Hepatocyte (in vitro differentiated cells): ENCODE results near the gene UBR7. TPM values are rescaled to one million over a fixed set of nuclear protein-coding genes. Genes with fewer than 3 reads are reported as not detected.

Source experiments
- DNase-seq: peaks from one replicate; pipeline ENCODE4 v3.0.0-alpha.2; 2016; ENCODE audit warnings: low spot score
- H2AFZ ChIP-seq: fragments of 200-600 bp; sonication (generic); 2 replicates; pipeline ENCODE4 v1.6.0; 2016; ENCODE audit warnings: antibody characterized with exemption, mild to moderate bottlenecking
- H3K27ac ChIP-seq: fragments of 200-600 bp; sonication (generic); 2 replicates; pipeline ENCODE4 v1.5.1; 2016; ENCODE audit warnings: mild to moderate bottlenecking
- H3K27me3 ChIP-seq: fragments of 200-600 bp; sonication (generic); 2 replicates; pipeline ENCODE4 v1.6.1; 2016
- H3K36me3 ChIP-seq: fragments of 200-600 bp; sonication (generic); replicated peaks from 2 replicates; pipeline ENCODE4 v1.5.1; 2016; ENCODE audit warnings: low read depth; ENCODE audit not compliant: insufficient read depth
- H3K4me1 ChIP-seq: fragments of 200-600 bp; sonication (generic); 2 replicates; pipeline ENCODE4 v1.5.1; 2016; ENCODE audit warnings: mild to moderate bottlenecking, moderate library complexity; ENCODE audit not compliant: insufficient read depth
- H3K4me2 ChIP-seq: fragments of 200-600 bp; sonication (generic); 2 replicates; pipeline ENCODE4 v1.6.0; 2016
- H3K4me3 ChIP-seq: fragments of 200-600 bp; sonication (generic); 2 replicates; pipeline ENCODE4 v1.5.1; 2016; ENCODE audit warnings: mild to moderate bottlenecking
- H3K79me2 ChIP-seq: fragments of 200-600 bp; sonication (generic); 2 replicates; pipeline ENCODE4 v1.6.0; 2017; ENCODE audit warnings: mild to moderate bottlenecking
- H3K9me2 ChIP-seq: fragments of 200-600 bp; sonication (generic); replicated peaks from 2 replicates; pipeline ENCODE4 v1.6.0; 2017; ENCODE audit warnings: mild to moderate bottlenecking; ENCODE audit not compliant: insufficient read depth
- H3K9me3 ChIP-seq: fragments of 200-600 bp; sonication (generic); 2 replicates; pipeline ENCODE4 v1.5.1; 2016; ENCODE audit warnings: low read depth, mild to moderate bottlenecking
- H4K20me1 ChIP-seq: fragments of 200-600 bp; sonication (generic); 2 replicates; pipeline ENCODE4 v1.6.0; 2016; ENCODE audit warnings: mild to moderate bottlenecking; ENCODE audit not compliant: insufficient read depth, poor library complexity, severe bottlenecking
- EZH2 ChIP-seq: fragments of 200-600 bp; sonication (generic); IDR thresholded peaks from 2 replicates; pipeline ENCODE4 v1.6.1; 2016; ENCODE audit warnings: antibody characterized with exemption, mild to moderate bottlenecking, borderline replicate concordance
- EZH2phosphoT487 ChIP-seq: fragments of 200-600 bp; sonication (generic); IDR thresholded peaks from one replicate; pipeline ENCODE4 v1.6.1; 2018; ENCODE audit warnings: antibody characterized with exemption, mild to moderate bottlenecking, low read depth, moderate library complexity; ENCODE audit not compliant: unreplicated experiment, severe bottlenecking
- WGBS: methylation state at CpG from one replicate; pipeline ENCODE4 v1.1.6; 2016; ENCODE audit warnings: low lambda C conversion rate; ENCODE audit errors: missing lambda C conversion rate; 5-methylcytosine and 5-hydroxymethylcytosine counted together
- polyA plus RNA-seq: library from polyadenylated mRNA; unstranded; fragments of >200 nt; fragmentation: Nextera tagmentation; extraction: Ambion mirVana; gene quantifications from 2 replicates; pipeline ENCODE4 v1.2.1, GENCODE V29; 2016
- total RNA-seq: library from RNA; depleted of rRNA; stranded (reverse); fragments of >200 nt; gene quantifications from 2 replicates; pipeline ENCODE4 v1.2.3, GENCODE V29; 2014
- TF ChIP-seq, protein P1 (sequence below): fragments of 200-600 bp; sonication (generic); IDR thresholded peaks from 2 replicates; pipeline ENCODE4 v1.5.1; 2016; ENCODE audit warnings: antibody characterized with exemption, mild to moderate bottlenecking; ENCODE audit not compliant: poor library complexity

Gene UBR7
- total and polyA plus RNA-seq, 2 experiments from 2014 or later, result 13.1 to 16.3 TPM

DNA sequence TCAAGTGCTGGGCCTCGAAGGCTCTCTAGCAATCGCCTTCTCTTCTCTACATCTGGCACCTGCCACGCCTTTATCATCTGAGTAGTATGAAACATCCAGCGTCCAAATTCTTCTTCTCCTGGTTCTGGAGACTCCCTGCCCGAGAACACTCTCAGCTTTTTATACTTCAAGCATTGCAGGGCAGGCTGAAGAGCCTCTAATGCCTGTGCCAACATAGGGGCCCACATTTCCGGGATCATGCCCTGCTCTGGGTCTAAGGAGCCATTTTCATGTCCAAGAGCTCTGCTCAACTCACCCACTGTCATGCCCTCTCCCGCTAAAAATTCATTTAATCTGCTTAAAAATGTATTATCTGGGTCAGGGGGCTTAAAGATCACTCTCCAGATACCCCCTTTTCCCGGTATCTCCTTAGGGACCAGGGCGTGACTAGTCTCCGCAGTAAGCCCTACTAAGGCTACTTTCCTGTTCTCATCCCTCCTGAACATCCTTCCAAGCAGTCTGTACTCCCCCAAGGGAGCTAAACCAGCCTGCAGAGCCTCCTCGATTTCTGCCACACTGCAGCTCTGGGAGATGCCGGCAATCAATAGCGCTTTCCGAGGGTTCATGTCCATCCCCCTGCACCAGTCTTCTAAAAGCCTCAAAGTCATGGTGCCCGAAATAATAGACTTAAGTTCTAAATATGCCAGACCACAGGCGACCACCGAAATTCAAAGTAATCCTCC is 23.3 kb upstream of the UBR7 start:
- H3K36me3 ChIP-seq, result no peaks in the 10 kb centered on the region
- 50% methylated on average over 17 of the region's 17 CpGs for WGBS
- H3K27me3 ChIP-seq, result no peaks in the 10 kb centered on the region
- H3K4me2 ChIP-seq, result peak overlapping the region; percentile 100
- H4K20me1 ChIP-seq, result peaks cover 5% of the 10 kb centered on the region
- H3K9me2 ChIP-seq, result no peaks in the 10 kb centered on the region
- H3K4me1 ChIP-seq, result peaks cover 8% of the 10 kb centered on the region
- H3K27ac ChIP-seq, result peak overlapping the region; percentile 100
- H3K9me3 ChIP-seq, result no peaks in the 10 kb centered on the region
- no peak for DNase-seq
- H3K79me2 ChIP-seq, result peaks cover 48% of the 10 kb centered on the region
- peak overlapping the region; percentile 97 for H2AFZ ChIP-seq
- TF ChIP-seq EZH2, result no peak
- TF ChIP-seq EZH2phosphoT487, result no peak
- TF ChIP-seq, protein P1, sequence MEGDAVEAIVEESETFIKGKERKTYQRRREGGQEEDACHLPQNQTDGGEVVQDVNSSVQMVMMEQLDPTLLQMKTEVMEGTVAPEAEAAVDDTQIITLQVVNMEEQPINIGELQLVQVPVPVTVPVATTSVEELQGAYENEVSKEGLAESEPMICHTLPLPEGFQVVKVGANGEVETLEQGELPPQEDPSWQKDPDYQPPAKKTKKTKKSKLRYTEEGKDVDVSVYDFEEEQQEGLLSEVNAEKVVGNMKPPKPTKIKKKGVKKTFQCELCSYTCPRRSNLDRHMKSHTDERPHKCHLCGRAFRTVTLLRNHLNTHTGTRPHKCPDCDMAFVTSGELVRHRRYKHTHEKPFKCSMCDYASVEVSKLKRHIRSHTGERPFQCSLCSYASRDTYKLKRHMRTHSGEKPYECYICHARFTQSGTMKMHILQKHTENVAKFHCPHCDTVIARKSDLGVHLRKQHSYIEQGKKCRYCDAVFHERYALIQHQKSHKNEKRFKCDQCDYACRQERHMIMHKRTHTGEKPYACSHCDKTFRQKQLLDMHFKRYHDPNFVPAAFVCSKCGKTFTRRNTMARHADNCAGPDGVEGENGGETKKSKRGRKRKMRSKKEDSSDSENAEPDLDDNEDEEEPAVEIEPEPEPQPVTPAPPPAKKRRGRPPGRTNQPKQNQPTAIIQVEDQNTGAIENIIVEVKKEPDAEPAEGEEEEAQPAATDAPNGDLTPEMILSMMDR, result no peak
- peak overlapping the region; percentile 96 for H3K4me3 ChIP-seq

DNA sequence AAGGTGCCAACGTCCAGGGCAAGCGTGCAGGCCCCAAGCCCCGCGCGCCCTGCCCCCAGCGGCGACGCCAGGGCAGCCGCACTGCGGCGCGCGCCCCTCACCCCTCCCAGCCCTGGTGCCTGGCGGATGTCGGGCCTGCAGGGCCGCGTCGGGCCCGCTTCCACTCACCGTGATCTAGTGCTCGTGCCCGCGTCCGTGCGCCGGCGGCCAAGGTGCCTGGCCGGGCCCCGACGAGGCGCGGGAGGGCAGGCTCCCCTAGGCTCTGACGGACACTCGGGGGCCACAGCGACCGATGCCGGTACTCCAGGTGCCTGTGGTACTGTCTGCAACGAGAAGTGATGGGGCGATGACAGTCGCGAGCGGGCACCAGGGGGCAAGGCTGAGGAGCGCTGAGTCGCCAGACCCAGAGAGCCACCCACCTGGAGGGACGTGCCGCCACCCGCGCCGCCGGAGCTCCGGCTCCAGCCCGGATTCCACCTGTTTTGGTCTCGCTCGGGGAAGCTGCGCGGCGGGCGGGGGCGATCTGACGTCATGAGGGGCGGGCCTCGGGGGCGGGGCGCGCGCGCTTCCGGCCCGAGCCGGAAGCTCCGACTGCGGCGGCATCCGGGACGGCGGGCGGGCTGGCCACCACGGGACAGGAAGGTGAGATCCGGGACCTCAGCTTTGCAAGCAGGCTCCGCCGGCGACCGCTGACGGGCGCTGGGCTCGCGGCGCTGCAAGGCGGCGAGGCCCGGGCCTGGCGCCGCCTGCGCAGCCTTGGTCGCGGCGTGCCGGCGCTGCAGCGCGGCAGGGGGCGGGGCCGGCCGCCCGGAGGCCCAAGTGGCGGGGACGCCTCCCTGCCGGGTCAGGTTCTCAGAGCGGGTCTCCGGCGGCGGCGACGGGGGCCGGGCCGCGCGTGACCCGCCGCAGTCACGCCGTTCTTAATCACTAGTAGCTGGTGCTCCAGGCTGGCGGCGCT is 22.4 kb upstream of the UBR7 start, which contains the start of the genes LYSET and MOAP1:
Gene LYSET, plus strand, starts transcription at position 927 of the 958 bp plus-strand sequence. CDS start 89 bp downstream, outside the sequence.
Gene MOAP1, minus strand, starts transcription at position 507 of the 958 bp plus-strand sequence. CDS start 655 bp downstream, outside the sequence.
- Histone ChIP-seq H3K9me2 (no peaks in the 10 kb centered on the region), H3K4me2 (peak within 1 kb of the TSS; percentile 100), H3K4me1 (peaks cover 8% of the 10 kb centered on the region), H3K27me3 (no peaks in the 10 kb centered on the region), H4K20me1 (peaks cover 5% of the 10 kb centered on the region), H3K27ac (peak within 1 kb of the TSS; percentile 100), H3K9me3 (no peaks in the 10 kb centered on the region), H2AFZ (peak within 1 kb of the TSS; percentile 97), H3K79me2 (peaks cover 54% of the 10 kb centered on the region), H3K4me3 (peak within 1 kb of the TSS; percentile 96), H3K36me3 (no peaks in the 10 kb centered on the region)
- TF ChIP-seq, protein P1, result no peak
- TF ChIP-seq EZH2phosphoT487 (no peak), EZH2 (no peak)
- WGBS, result 1% methylated on average over 79 of the region's 124 CpGs
- peak; percentile 94 for DNase-seq

DNA sequence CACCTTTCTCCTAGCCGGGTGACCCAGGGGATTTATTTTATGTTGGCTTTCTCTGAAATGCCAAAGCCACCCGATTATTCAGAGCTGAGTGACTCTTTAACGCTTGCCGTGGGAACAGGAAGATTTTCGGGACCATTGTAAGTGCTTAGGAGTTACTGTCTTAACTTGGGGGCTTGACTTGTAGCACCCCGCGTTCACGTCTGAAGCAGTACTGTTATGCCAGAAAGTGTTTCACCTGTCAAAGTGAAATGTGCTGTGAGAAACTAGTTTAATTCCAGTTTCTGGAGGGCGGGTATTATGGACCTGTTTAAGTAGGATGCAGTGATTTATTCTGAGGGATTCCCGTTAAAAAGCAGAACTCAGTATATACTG is 21.7 kb upstream of the UBR7 start:
- H3K4me3 ChIP-seq, result peak overlapping the region; percentile 96
- WGBS, result 2% methylated on average over 10 of the region's 10 CpGs
- DNase-seq, result no peak
- H4K20me1 ChIP-seq, result peaks cover 5% of the 10 kb centered on the region
- TF ChIP-seq, protein P1, result no peak
- TF ChIP-seq EZH2phosphoT487, result no peak
- no peak for TF ChIP-seq EZH2
- peak overlapping the region; percentile 85 for H3K4me2 ChIP-seq
- peaks cover 8% of the 10 kb centered on the region for H3K4me1 ChIP-seq
- peaks cover 54% of the 10 kb centered on the region for H3K79me2 ChIP-seq
- H2AFZ ChIP-seq, result peak overlapping the region; percentile 96
- H3K27ac ChIP-seq, result peak overlapping the region; percentile 100
- no peaks in the 10 kb centered on the region for H3K9me3 ChIP-seq
- no peaks in the 10 kb centered on the region for H3K27me3 ChIP-seq
- H3K9me2 ChIP-seq, result no peaks in the 10 kb centered on the region
- no peaks in the 10 kb centered on the region for H3K36me3 ChIP-seq
